ENCODE results near the gene LHX5. TPM values are rescaled to one million over a fixed set of nuclear protein-coding genes. Genes with fewer than 3 reads are reported as not detected.

Gene LHX5
- total RNA-seq, 1 donor, result not detected

GRCh38 chr12:113436993-113437728, 34.5 kb downstream of the LHX5 start:
- DNase-seq (ENCODE audit: low read depth), result no peak
- no peak overlapping the region for H3K4me3 ChIP-seq (ENCODE audit: low read depth, low read length)
- TF ChIP-seq CTCF (IDR thresholded peaks at IDR 0.05; ENCODE audit: insufficient read depth, low read depth, low read length), result no peak

DNA sequence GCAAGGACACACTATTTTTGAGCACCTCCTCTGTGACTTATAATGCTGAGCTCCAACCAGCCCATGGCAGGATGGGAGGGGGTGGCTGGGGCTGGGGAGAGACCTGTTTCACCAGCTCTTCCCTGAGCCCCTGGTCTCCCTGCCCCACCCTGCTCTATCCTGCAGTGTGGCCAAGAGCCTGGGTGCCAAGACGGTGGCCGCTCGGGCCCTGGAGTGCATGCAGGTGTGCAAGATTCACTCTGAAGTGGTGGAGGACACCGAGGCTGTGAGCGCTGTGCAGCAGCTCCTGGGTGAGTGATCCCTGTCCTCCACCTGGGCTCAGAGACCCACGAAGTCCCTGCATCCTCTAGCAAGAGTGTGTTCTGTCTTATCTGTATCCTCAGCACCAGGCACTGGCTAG, 35.1 kb downstream of the LHX5 start:
- TF ChIP-seq CTCF (IDR thresholded peaks at IDR 0.05; ENCODE audit: insufficient read depth, low read depth, low read length), result no peak
- no peak for DNase-seq (ENCODE audit: low read depth)
- H3K4me3 ChIP-seq (ENCODE audit: low read depth, low read length), result no peak overlapping the region

DNA sequence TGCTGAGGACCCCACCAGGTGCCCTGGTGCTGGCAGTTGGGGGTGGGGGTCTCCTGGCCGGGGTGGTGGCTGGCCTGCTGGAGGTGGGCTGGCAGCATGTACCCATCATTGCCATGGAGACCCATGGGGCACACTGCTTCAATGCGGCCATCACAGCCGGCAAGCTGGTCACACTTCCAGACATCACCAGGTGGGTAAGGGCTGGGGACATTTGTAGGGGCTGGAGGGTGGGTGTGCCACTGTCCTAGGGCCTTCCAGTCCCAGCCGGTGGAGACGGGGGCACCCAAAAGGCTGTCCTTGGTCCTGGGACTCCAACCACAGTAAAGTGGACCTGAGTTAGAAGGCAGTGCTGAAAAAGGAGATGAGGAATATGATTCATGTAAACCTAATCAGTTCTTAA, 36.3 kb downstream of the LHX5 start:
- TF ChIP-seq CTCF (IDR thresholded peaks at IDR 0.05; ENCODE audit: insufficient read depth, low read depth, low read length), result no peak
- H3K4me3 ChIP-seq (ENCODE audit: low read depth, low read length), result no peak overlapping the region
- DNase-seq (ENCODE audit: low read depth), result no peak

DNA sequence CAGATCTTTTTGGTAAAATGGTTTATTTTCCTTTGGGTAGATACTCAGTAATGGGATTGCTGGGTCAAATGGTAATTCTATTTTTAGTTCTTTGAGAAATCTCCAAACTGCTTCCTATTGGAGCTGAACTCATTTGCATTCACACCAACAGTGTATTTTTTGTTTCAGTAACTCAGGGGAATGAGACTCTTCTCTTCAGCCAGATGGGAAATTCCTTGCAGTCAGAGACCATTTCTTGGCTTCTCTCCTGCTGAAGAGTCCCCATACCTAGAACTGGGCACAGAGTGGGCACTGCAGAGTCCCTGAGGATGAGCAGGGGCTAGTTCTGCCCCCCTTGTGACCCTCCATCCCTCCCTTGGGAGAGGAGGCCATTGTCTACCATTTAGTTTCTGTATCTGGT, 38.7 kb downstream of the LHX5 start:
- H3K4me3 ChIP-seq (ENCODE audit: low read depth, low read length), result no peak overlapping the region
- DNase-seq (ENCODE audit: low read depth), result no peak
- TF ChIP-seq CTCF (IDR thresholded peaks at IDR 0.05; ENCODE audit: insufficient read depth, low read depth, low read length), result no peak

GRCh38 chr12:113428482-113428881, 43.2 kb downstream of the LHX5 start:
- DNase-seq (ENCODE audit: low read depth), result no peak
- TF ChIP-seq CTCF (IDR thresholded peaks at IDR 0.05; ENCODE audit: insufficient read depth, low read depth, low read length), result no peak
- H3K4me3 ChIP-seq (ENCODE audit: low read depth, low read length), result no peak overlapping the region

DNA sequence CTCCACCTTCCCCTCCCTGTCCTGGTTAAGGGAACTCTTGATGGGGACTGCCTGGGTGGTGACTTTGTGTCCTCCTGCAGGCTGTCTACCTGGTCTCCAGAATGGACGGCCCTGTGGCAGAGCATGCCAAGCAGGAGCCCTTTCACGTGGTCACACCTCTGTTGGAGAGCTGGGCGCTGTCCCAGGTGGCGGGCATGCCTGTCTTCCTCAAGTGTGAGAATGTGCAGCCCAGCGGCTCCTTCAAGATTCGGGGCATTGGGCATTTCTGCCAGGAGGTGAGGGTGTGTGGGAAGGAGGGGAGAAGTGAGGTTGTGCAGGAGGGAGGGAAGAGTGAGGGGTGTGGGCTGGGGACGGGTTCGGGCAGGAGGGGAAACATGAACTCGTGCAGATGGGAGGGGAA, 43.8 kb downstream of the LHX5 start:
- no peak for TF ChIP-seq CTCF (IDR thresholded peaks at IDR 0.05; ENCODE audit: insufficient read depth, low read depth, low read length)
- DNase-seq (ENCODE audit: low read depth), result no peak
- H3K4me3 ChIP-seq (ENCODE audit: low read depth, low read length), result no peak overlapping the region

- no peak for DNase-seq (ENCODE audit: low read depth)
- H3K4me3 ChIP-seq (ENCODE audit: low read depth, low read length), result no peak overlapping the region
- TF ChIP-seq CTCF (IDR thresholded peaks at IDR 0.05; ENCODE audit: insufficient read depth, low read depth, low read length), result no peak
These were observed 45.7 kb downstream of the LHX5 start for GRCh38 chr12:113425960-113426453.
